B cell (primary cell): Measurements from ENCODE around the gene DEFB128.

Experiments used
- CTCF ChIP-seq: fragments of 200-600 bp; IDR thresholded peaks from one replicate; pipeline ENCODE4 v1.8.0; 2022; ENCODE audit warnings: antibody characterized with exemption, mild to moderate bottlenecking
- EZH2 ChIP-seq: IDR thresholded peaks from 2 replicates; pipeline ENCODE4 v1.6.1; 2012; ENCODE audit warnings: borderline replicate concordance, low read depth, mild to moderate bottlenecking, moderate library complexity, low read length; ENCODE audit not compliant: insufficient read depth, poor library complexity, severe bottlenecking

GRCh38 chr20:215796-216195 is 26.3 kb upstream of the DEFB128 start:
- TF ChIP-seq CTCF: no peak
- no peak for TF ChIP-seq EZH2
